Measurements from ENCODE around the gene ANO10.
"Not testable (repeated sequence)": the region's sequence is repeated elsewhere in the genome, so short reads cannot be mapped to it uniquely, and the experiment has no call there.

Gene ANO10, protein sequence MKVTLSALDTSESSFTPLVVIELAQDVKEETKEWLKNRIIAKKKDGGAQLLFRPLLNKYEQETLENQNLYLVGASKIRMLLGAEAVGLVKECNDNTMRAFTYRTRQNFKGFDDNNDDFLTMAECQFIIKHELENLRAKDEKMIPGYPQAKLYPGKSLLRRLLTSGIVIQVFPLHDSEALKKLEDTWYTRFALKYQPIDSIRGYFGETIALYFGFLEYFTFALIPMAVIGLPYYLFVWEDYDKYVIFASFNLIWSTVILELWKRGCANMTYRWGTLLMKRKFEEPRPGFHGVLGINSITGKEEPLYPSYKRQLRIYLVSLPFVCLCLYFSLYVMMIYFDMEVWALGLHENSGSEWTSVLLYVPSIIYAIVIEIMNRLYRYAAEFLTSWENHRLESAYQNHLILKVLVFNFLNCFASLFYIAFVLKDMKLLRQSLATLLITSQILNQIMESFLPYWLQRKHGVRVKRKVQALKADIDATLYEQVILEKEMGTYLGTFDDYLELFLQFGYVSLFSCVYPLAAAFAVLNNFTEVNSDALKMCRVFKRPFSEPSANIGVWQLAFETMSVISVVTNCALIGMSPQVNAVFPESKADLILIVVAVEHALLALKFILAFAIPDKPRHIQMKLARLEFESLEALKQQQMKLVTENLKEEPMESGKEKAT

DNA sequence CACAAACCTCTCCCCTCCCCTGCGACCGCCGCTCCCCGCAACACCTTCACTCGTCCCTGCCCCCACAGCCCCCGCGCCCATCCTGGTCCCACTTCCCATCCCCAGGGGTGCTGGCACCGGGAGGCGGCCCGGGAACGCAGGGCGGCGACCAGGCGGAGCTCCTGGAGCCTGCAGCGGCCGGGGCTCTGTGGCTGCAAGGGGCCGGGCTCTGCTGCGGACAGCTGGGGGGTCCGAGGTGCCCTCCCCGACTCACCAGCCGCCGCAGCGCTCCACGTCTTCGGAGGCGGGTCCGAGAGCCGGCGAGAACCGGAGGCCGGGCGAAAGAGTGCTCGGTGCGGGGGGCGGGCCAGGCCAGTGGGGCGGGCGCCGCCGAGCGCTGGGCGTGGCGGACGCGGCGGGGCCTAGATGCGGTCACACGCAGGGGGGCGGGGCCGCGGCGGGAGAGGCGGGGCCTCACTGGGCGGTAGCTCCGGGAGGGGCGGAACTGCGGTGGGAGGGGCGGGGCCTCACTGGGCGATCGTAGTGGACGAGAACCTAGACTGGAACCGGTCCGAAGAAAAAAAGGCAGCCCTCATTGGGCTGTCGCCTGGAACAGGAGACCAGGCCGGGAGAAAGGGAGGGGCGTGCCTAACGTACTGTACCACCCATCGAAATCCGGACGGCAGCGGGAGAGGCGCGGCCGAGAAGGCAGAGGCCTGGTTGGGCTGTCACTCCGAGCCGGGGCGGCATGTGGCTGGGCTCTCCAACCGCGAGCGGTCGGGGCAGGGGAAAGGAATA, at the start of gene ANO10:
Gene ANO10 (minus strand): TSS at position 356 of the 777 bp plus-strand sequence. CDS start 16,159 bp downstream, outside the sequence.
- peak; percentile 98 for DNase-seq (ENCODE audit: low spot score)

DNA sequence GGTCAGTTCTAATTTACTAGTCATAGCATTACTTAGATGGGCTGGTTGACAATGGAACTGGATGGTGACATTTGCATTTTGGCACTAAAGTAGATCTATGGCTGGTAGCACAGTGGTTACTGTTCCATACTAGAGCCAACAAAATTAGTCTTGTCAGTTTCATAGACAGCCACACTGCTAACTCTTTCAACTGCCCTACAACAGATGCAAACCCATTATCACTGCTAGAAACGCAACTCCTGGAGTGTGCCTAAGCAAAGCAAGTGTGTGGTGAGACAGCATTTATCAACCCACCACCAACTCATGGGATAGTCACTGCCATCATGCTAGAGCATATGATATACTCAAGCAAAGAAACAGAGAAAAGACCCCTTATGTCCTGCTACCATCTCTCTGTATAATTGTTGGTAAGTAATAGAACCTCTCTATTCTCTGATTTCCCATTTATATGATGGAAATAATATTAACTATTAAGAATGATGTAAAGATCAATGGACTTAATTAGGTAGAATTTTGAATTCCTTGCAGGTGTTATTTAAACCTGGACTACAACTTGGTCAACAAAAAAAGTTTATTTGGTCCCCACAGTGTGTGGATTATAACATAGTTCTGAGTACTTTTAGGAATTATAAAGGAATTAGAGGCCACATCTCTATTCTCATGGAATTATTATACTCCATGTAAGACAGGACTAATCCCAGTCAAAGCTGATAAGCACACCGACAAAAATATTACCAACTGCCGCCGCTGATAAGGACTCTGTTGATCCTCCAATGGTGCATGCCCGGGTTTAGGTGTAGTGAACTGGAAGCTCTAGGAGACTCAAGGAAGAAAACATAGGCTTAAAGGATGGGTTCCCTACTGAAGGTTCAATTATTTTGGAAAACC, 49.1 kb upstream of the ANO10 start:
- peak; percentile 46 for DNase-seq (ENCODE audit: low spot score)

DNA sequence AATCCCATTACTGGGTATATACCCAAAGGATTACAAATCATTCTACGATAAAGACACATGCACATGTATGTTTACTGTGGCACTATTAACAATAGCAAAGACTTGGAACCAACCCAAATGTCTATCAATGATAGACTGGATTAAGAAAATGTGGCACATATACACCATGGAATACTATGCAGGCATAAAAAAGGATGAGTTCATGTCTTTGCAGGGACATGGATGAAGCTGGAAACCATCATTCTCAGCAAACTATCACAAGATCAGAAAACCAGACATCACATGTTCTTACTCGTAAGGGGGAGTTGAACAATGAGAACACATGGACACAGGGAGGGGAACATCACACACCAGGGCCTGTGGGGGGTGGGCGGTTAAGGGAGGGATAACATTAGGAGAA, 43.2 kb upstream of the ANO10 start:
- DNase-seq (ENCODE audit: low spot score), result not testable (repeated sequence)

DNA sequence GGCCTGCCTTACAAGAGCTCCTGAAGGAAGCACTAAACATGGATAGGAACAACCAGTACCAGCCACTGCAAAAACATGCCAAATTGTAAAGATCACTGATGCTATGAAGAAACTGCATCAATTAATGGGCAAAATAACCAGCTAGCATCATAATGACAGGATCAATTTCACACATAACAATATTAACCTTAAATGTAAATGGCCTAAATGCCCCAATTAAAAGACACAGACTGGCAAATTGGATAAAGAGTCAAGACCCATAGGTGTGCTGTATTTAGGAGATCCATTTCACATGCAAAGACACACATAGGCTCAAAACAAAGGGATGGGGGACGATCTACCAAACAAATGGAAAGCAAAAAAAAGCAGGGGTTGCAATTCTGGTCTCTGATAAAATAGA, 39.6 kb upstream of the ANO10 start:
- DNase-seq (ENCODE audit: low spot score), result not testable (repeated sequence)

DNA sequence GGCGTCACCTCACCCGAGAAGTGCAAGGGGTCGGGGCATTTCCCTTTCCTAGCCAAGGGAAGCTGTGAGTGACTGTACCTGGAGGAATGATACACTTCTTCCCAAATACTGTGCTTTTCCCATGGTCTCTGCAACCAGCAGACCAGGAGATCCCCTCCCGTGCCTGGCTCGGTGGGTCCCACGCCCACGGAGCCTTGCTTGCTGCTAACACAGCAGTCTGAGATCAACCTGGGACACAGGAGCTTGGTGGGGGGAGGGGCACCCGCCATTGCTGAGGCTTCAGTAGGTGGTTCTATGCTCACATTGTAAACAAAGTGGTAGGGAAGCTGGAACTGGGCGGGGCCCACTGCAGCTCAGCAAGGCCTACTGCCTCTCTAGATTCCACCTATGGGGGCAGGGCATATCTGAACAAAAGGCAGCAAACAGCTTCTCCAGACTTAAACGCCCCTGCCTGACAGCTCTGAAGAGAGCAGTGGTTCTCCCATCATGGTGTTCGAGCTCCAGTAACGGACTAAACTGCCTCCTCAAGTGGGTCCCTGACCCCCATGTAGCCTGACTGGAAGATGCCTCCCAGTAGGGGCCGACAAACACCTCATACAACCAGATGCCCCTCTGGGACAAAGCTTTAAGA, 37.6 kb upstream of the ANO10 start:
- no peak for DNase-seq (ENCODE audit: low spot score)

DNA sequence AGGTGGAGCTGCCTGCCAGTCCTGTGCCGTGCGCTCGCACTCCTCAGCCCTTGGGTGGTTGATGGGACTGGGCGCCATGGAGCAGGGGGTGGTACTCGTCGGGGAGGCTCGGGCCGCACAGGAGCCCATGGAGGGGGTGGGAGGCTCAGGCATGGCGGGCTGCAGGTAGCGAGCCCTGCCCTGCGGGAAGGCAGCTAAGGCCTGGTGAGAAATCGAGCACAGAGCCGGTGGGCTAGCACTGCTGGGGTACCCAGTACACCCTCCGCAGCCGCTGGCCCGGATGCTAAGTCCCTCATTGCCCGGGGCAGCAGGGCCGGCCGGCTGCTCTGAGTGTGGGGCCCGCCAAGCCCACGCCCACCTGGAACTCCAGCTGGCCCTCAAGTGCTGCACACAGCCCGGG, 34.6 kb upstream of the ANO10 start:
- DNase-seq (ENCODE audit: low spot score), result not testable (repeated sequence)

DNA sequence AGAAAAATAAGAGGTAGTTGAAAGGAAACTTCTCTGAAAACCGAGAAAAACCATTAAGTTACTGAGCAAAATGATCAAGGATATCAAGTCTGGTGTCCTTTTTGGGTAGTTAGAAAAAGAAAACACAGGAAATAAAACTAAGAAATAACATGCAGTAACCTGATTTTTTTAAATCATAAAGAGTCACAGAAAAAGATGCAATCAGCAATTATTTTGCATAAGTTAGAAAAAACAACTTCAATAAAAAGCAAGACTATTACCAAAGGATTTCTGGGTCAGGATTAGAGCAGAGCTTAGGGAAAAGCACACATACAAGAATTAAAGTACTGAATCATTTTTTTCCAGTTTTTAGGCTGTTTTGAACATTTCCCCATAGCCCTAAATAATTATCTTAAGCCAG, 28.5 kb upstream of the ANO10 start:
- DNase-seq (ENCODE audit: low spot score), result no peak

DNA sequence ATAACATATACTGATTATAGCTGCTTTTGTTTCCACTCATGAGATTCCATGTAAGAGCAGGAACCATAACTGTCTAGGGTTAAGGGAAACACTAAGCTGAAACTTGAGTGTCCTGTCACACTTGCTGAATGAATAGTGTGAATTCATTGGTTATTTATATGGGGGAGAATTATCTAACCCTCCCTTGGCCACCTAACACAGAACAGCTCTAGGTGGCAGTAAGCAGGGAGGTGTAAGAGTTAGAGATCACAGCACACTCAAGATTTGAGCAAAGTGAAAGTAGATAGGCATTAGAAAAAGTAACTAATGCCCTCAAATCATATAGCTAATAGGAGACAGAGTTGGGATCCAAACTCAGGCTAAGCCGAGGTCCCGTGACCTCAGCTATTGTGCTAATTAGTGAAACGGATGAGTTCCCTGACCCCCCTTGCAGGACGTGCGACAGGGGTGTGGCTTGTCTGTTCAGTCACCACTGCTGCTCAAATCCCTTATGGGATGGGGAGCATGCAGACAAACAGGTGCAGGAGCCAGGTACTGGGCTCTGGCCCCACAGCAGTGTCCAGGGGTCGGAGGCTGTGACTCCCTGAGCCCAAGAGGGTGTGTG, 27.7 kb upstream of the ANO10 start:
- no peak for DNase-seq (ENCODE audit: low spot score)

DNA sequence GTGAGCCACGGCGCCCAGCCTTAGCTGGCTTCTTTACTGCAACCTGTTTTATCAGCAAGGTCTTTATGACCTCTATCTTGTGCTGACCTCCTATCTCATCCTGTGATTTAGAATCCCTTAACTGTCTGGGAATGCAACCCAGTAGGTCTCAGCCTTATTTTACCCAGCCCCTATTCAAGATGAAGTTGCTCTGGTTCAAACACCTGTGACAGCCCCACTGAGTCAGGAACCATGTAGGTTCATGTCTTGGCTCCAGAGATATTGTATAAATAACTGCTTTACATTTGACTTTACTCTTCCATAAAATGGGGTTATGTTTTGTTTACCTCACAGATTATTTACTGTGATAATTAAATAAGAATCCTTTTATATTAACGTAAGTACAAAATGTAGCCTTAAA, 27.1 kb upstream of the ANO10 start:
- no peak for DNase-seq (ENCODE audit: low spot score)

DNA sequence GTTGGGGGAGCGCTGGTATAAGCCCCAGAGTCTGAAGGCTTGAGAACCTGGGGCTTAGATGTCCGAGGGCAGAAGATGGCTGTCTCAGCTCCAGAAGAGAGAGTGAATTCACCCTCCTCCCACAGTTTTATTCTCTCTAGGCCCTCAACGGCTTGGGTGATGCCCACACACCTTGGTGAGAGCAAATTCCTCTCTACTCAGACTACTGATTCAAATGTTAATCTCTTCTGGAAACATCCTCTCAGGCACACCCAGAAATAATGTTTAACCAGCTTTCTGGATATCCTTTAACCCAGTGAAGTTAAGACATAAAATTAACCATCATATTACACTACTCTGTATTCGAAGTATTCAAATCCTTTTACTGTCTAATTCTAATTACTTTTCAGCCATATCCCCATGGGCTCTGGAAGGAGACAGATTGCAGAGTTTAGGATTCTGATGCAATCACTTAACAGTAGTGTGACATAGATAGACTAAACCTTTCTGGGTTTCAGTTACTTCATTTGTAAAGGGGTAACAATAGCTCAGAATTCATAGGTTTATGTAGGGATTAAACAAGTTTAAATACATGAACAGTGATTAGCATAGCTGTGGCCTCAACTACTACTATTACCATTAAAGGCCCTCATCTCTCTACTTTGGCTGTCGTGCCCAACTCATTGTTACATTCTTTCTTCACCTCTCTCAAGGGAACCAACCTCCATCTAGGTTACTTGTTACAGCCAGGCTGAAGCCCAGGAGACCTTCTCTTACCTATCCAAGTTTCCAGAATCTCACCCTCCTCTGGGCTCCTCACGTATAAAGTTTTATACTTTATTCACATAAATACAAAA, 25.7 kb upstream of the ANO10 start:
- no peak for DNase-seq (ENCODE audit: low spot score)

DNA sequence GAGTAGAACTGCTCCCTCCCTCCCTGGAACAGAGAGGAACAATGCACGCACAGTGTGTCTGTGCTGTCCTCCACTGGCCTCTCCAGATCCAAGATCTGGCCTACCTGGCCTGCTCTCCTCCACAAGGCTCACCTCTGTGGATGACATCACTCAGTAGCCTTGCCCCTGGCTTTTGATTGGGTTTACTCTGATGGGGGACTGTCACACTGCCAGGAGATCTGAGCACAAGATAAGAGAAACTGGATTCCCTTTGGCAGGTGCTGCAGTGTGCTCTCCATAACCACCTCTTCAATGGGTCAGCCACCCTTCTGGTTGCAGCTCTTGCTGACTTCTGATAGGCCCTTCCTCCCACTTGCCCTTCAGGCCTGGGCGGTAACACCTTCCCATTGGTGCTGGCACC, 22.6 kb upstream of the ANO10 start:
- no peak for DNase-seq (ENCODE audit: low spot score)

DNA sequence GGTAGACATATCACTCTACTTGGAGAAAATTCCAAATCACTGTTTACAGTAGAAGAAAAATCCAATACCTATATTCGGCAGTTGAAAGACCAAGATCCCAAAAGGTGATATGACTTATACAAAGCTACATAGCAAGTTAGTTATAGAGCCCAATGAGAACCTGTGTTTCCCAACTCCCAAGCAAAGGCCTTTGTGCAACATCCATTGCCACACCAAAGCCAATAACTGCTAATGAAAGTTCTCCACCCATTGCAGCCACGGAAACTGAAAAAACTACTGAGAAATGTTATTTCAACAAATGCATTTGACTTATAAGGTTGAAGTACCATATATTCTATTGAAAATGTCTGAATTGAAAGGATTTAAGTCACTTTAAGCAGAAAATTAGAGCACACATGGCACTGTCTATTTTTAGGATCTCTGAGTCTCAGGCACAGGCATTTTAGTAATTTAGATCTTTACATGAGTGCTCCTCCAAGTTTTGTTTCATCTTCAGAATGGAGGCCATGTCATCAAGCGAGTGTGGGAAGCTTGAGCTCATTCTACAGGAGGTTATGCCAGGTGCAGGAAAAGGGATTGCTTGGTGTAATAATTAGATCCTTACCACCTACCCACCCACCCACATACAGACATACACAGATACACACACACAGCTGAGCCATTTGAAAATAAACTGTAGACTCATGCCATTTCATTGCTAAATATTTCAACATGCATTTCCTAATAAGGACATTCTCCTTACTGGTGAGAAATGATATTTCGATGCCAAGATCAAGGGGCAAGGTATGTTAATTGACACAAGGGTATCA, 19.7 kb upstream of the ANO10 start:
- no peak for DNase-seq (ENCODE audit: low spot score)

DNA sequence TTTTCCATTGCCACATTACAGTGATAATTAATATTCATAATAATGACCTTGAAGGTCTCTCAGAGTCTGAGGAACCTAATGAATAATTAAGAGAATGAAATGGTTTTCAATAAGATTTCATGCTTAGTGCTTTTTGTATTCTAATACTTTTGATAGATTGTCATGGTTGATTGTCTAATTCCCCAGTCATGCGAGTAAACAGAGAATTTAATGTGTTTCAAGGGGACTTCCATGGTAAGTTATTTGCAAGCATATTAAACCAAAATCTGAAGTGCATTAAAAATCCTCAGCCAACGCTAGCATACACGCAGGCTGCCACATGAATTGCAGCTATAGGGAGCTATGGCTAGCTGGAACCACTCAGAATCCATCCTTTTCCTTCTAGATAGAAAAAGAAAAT, 18.9 kb upstream of the ANO10 start:
- DNase-seq (ENCODE audit: low spot score), result no peak

DNA sequence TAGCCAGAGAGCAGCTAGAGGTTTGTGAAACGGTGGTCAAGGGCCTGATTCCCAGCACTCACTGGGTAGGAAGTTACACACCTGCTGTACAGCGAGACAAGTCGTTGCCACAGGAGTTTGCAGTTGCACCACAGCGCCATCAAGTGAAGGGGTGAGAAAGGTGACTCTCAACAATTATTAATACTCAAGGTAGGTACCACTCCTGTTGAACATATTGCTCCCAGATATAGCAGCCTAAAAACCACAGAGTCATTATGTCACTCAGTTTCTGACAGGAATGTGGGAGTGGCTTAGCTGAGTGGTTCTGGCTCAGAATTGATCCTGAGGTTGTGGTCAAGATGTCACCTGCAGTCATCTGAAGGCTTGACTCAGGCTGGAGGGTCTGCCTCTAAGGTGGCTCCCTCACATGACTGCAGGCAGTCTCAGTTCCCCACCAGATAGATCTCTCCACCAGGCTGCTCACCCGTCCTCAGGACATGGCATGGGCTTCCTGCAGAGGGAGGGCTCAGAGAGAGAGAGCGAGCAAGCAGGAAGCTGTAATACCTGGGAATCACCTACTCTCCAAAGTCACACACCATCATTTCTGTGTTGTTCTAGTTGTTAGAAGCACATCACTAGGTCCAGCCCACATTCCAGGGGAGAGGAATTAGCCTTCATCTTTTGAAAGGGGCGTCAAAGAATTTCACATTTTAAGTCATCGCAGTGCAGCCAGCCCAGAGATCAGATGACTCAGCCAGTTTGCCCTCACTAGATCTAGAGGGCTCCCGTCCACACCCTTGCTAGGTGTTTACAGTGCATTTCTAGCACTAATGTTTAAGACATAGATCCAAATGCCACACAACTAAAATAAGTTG, 17.0 kb upstream of the ANO10 start:
- DNase-seq (ENCODE audit: low spot score), result peak; percentile 45

DNA sequence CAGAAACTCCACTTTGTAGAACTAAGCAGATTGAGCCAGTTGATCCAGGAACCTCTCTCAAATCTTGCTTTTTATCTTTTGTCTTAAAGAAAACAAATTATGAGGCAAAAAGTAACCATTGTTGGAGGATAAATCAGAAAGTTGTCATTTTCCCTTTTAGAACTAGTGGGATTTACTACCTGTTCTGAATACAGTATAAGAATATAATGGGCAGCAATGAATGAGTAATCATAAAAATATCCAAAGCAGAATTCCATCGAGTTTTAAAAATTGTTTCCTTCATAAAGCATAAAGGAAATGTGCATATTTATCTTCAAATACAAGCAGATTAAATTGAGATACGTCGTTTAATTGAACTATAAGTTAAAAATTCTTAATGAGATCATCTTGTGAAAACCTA, 15.9 kb upstream of the ANO10 start:
- no peak for DNase-seq (ENCODE audit: low spot score)

DNA sequence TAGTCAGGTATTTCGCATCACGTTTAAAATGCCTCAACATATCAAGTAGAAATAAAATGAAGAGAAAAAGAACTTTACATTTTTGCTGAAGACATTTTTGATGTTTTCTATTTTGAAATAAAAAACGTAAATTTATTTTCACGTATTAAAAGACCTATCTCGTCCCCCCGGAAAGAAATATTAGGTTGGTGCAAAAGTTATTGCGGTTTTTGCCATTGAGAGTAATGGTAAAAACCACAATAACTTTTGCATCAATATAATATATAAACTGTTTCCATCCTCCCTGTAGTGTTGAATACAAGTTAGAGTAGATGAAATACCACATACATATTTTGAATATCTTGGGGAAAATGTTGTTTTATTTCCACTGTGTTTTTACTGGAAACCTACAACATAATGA, 11.2 kb upstream of the ANO10 start:
- DNase-seq (ENCODE audit: low spot score), result no peak

DNA sequence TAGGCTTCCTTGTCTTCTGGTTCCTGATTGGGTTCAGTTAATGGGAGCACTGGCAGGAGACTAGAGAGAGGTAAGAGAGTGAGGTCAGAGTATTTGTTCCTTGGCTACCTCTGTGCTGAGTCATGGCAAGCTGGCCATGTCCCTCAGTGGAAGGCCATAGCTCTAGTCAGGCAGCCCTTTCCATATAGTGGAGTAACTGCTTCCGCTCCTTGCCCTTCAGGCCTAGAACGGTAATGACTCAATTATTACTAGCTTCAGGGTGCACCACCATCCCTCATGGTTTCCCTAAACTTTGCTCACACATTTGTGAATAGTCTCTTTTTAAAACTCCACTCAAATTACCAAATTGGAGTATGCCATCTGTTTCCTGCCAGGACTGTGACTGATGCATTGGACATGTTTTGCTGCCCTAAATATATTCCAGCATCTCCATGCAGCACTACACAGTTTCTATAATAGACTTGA, 10.5 kb upstream of the ANO10 start:
- no peak for DNase-seq (ENCODE audit: low spot score)

DNA sequence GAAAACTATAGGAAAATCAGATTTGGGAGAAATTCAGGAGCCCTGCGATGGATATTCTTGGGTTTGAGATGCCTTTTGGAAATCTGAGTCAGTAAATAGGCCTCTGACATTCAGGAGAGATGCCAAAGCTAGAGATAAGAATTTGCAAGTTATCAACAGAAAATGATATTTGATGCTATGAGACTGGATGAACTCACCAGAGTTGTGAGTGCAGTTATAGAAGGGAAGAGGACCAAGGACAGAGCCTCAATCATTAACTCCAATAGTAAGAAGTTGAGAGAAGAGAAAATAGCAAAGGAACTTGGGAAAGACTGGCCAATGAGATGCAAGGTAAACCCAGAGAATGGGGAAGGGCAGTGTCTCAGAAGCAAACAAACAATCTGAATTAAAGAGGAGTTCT, 7.9 kb upstream of the ANO10 start:
- DNase-seq (ENCODE audit: low spot score), result no peak

All from D341Med (cell line).